RKO (cell line): Measurements from ENCODE around the gene PIP5KL1.

ENCODE experiments used
- DNase-seq: peaks from one replicate; pipeline ENCODE4 v3.0.0-alpha.2; 2016; ENCODE audit warnings: low spot score

Gene PIP5KL1

GRCh38 chr9:127947841-127948710 is 17.5 kb upstream of the PIP5KL1 start:
- DNase-seq: no peak

GRCh38 chr9:127946728-127947127 is 16.2 kb upstream of the PIP5KL1 start:
- no peak for DNase-seq

GRCh38 chr9:127945942-127946341 is 15.4 kb upstream of the PIP5KL1 start:
- DNase-seq: no peak

- no peak for DNase-seq
Measured at GRCh38 chr9:127945338-127945737, 14.8 kb upstream of the PIP5KL1 start.

- DNase-seq: no peak
Measured at GRCh38 chr9:127944586-127945218, 14.1 kb upstream of the PIP5KL1 start.

- peak; percentile 83 for DNase-seq
Measured at GRCh38 chr9:127943731-127944144, 13.2 kb upstream of the PIP5KL1 start.

- DNase-seq: no peak
Measured at GRCh38 chr9:127943011-127943662, 12.6 kb upstream of the PIP5KL1 start.

GRCh38 chr9:127942216-127943010 is 11.8 kb upstream of the PIP5KL1 start:
- DNase-seq: peak; percentile 88

- no peak for DNase-seq
Measured at GRCh38 chr9:127941961-127942215, 11.3 kb upstream of the PIP5KL1 start.

- DNase-seq: no peak
Measured at GRCh38 chr9:127941062-127941960, 10.7 kb upstream of the PIP5KL1 start.

- no peak for DNase-seq
Measured at GRCh38 chr9:127940593-127940992, 10.0 kb upstream of the PIP5KL1 start.

GRCh38 chr9:127938298-127938690 is 7.7 kb upstream of the PIP5KL1 start:
- no peak for DNase-seq

- peak; percentile 97 for DNase-seq
Measured at GRCh38 chr9:127937388-127938297, 7.1 kb upstream of the PIP5KL1 start, which contains the start of gene DPM2. Gene DPM2, minus strand, starts transcription at chr9:127937854. Its CDS starts 34 bp downstream, at chr9:127937820.

GRCh38 chr9:127937056-127937387 is 6.4 kb upstream of the PIP5KL1 start:
- peak; percentile 70 for DNase-seq

GRCh38 chr9:127936347-127936852 is 5.8 kb upstream of the PIP5KL1 start:
- peak; percentile 71 for DNase-seq

GRCh38 chr9:127935765-127936221 is 5.2 kb upstream of the PIP5KL1 start:
- peak; percentile 94 for DNase-seq

- DNase-seq: no peak
Measured at GRCh38 chr9:127934986-127935385, 4.4 kb upstream of the PIP5KL1 start.

- no peak for DNase-seq
Measured at GRCh38 chr9:127934248-127934647, 3.7 kb upstream of the PIP5KL1 start.

GRCh38 chr9:127931092-127931881 is 710 bp upstream of the PIP5KL1 start:
- DNase-seq: peak; percentile 90
